Skeletal muscle tissue (tissue), 4 donors: ENCODE data around the gene DAB2IP. TPM values are rescaled to one million over a fixed set of nuclear protein-coding genes. Genes with fewer than 3 reads are reported as not detected.

Source experiments
- H3K27ac ChIP-seq: one replicate; pipeline ENCODE4 v1.7.0; 2013; ENCODE audit warnings: mild to moderate bottlenecking, low read depth, low read length, inconsistent platforms
- H3K27me3 ChIP-seq, 3 donors: one replicate each; pipeline ENCODE4 v1.7.0; 2013; ENCODE audit warnings: low read length in 3 of 3; ENCODE audit not compliant: control insufficient read depth in 3 of 3, insufficient read depth in 3 of 3
- H3K36me3 ChIP-seq, 3 donors: one replicate each; pipeline ENCODE4 v1.7.0; 2013; ENCODE audit warnings: low read length in 3 of 3; ENCODE audit not compliant: control insufficient read depth in 3 of 3, insufficient read depth in 3 of 3
- H3K4me1 ChIP-seq, 3 donors: one replicate each; pipeline ENCODE4 v1.7.0; 2013; ENCODE audit warnings: low read length in 3 of 3, mild to moderate bottlenecking in 3 of 3; ENCODE audit not compliant: control insufficient read depth in 3 of 3, insufficient read depth in 3 of 3
- H3K4me3 ChIP-seq, 3 donors: one replicate each; pipeline ENCODE4 v1.7.0; 2013; ENCODE audit warnings: low read length in 3 of 3
- H3K9ac ChIP-seq, 3 donors: one replicate each; pipeline ENCODE4 v1.7.0; 2013; ENCODE audit warnings: low read length in 3 of 3, mild to moderate bottlenecking in 3 of 3, moderate library complexity in 2 of 3, low read depth in 1 of 3
- H3K9me3 ChIP-seq, 3 donors: one replicate each; pipeline ENCODE4 v1.7.0; 2013; ENCODE audit warnings: low read length in 3 of 3; ENCODE audit not compliant: control insufficient read depth in 3 of 3
- total RNA-seq: library from RNA; depleted of rRNA; stranded (reverse); fragments of >200 nt; gene quantifications from one replicate; pipeline ENCODE4 v1.2.3, GENCODE V29; 2014
- donor health status: Osteomylitis.

DAB2IP gene
- total RNA-seq, 1 donor from 2014 or later, result 12.5 TPM

- Histone ChIP-seq H3K4me3 (no peak overlapping the region), H3K36me3 (peaks cover 0 to 2% (median 0%) of the 10 kb centered on the region in 3 donors), H3K27me3 (no peaks in the 10 kb centered on the region), H3K9me3 (no peaks in the 10 kb centered on the region), H3K4me1 (peaks cover 31 to 40% (median 36%) of the 10 kb centered on the region in 3 donors), H3K9ac (no peak overlapping the region), H3K27ac (no peak overlapping the region)
These were observed 45.5 kb downstream of the DAB2IP start for GRCh38 chr9:121696930-121697329.

- peaks cover 28 to 35% (median 31%) of the 10 kb centered on the region in 3 donors for H3K4me1 ChIP-seq
- no peaks in the 10 kb centered on the region for H3K36me3 ChIP-seq
- peak overlapping the region in 1 of 3 donors; percentile 60 for H3K4me3 ChIP-seq
- no peaks in the 10 kb centered on the region for H3K9me3 ChIP-seq
- no peak overlapping the region for H3K27ac ChIP-seq
- H3K27me3 ChIP-seq, result no peaks in the 10 kb centered on the region
- peak overlapping the region in 2 of 3 donors; percentile 27 to 68 for H3K9ac ChIP-seq
These were observed 47.5 kb downstream of the DAB2IP start for GRCh38 chr9:121698627-121699570.

GRCh38 chr9:121699571-121700164 is 48.2 kb downstream of the DAB2IP start:
- H3K4me3 ChIP-seq, result peak overlapping the region; percentile 24 to 60 (median 48)

GRCh38 chr9:121700165-121700831 is 48.9 kb downstream of the DAB2IP start:
- Histone ChIP-seq H3K27me3 (no peaks in the 10 kb centered on the region), H3K36me3 (no peaks in the 10 kb centered on the region), H3K4me3 (peak overlapping the region; percentile 24 to 60 (median 48)), H3K27ac (peak overlapping the region; percentile 52), H3K9ac (peak overlapping the region in 2 of 3 donors; percentile 32 to 68), H3K9me3 (no peaks in the 10 kb centered on the region), H3K4me1 (peaks cover 28 to 41% (median 39%) of the 10 kb centered on the region in 3 donors)

More at GRCh38 chr9:121699571-121700164, 48.2 kb downstream of the DAB2IP start:
- no peaks in the 10 kb centered on the region for H3K27me3 ChIP-seq
- H3K36me3 ChIP-seq, result no peaks in the 10 kb centered on the region
- H3K9ac ChIP-seq, result peak overlapping the region in 2 of 3 donors; percentile 27 to 68
- H3K27ac ChIP-seq, result peak overlapping the region; percentile 52
- no peaks in the 10 kb centered on the region for H3K9me3 ChIP-seq
- H3K4me1 ChIP-seq, result peaks cover 28 to 38% (median 37%) of the 10 kb centered on the region in 3 donors

- H3K9me3 ChIP-seq, result no peaks in the 10 kb centered on the region
- H3K9ac ChIP-seq, result peak overlapping the region in 2 of 3 donors; percentile 32 to 68
- H3K4me1 ChIP-seq, result peaks cover 28 to 48% (median 40%) of the 10 kb centered on the region in 3 donors
- no peaks in the 10 kb centered on the region for H3K27me3 ChIP-seq
- peak overlapping the region in 2 of 3 donors; percentile 24 to 60 for H3K4me3 ChIP-seq
- no peak overlapping the region for H3K27ac ChIP-seq
- no peaks in the 10 kb centered on the region for H3K36me3 ChIP-seq
These were observed 49.5 kb downstream of the DAB2IP start for GRCh38 chr9:121700832-121701419.

GRCh38 chr9:121701736-121702261 is 50.4 kb downstream of the DAB2IP start:
- H3K4me3 ChIP-seq, result no peak overlapping the region
- peaks cover 28 to 56% (median 49%) of the 10 kb centered on the region in 3 donors for H3K4me1 ChIP-seq

GRCh38 chr9:121703014-121703734 is 51.7 kb downstream of the DAB2IP start:
- Histone ChIP-seq H3K27ac (no peak overlapping the region), H3K4me1 (peaks cover 32 to 69% (median 60%) of the 10 kb centered on the region in 3 donors), H3K9me3 (no peaks in the 10 kb centered on the region), H3K9ac (no peak overlapping the region), H3K27me3 (no peaks in the 10 kb centered on the region), H3K4me3 (no peak overlapping the region), H3K36me3 (no peaks in the 10 kb centered on the region)

More at GRCh38 chr9:121701736-121702261, 50.4 kb downstream of the DAB2IP start:
- Histone ChIP-seq H3K36me3 (no peaks in the 10 kb centered on the region), H3K27ac (no peak overlapping the region), H3K9me3 (no peaks in the 10 kb centered on the region), H3K9ac (no peak overlapping the region), H3K27me3 (no peaks in the 10 kb centered on the region)

- Histone ChIP-seq H3K36me3 (no peaks in the 10 kb centered on the region), H3K9me3 (no peaks in the 10 kb centered on the region), H3K27ac (no peak overlapping the region), H3K4me1 (peaks cover 43 to 80% (median 67%) of the 10 kb centered on the region in 3 donors), H3K27me3 (no peaks in the 10 kb centered on the region), H3K4me3 (no peak overlapping the region), H3K9ac (peak overlapping the region in 1 of 3 donors; percentile 34)
These were observed 52.8 kb downstream of the DAB2IP start for GRCh38 chr9:121704281-121704680.
